ENCODE measurements around the gene GPR180. TPM values are rescaled to one million over a fixed set of nuclear protein-coding genes. Genes with fewer than 3 reads are reported as not detected.

The GPR180 gene
- total and polyA plus RNA-seq, 12 donors = 1.1 to 8.0 (median 3.8) TPM

DNA sequence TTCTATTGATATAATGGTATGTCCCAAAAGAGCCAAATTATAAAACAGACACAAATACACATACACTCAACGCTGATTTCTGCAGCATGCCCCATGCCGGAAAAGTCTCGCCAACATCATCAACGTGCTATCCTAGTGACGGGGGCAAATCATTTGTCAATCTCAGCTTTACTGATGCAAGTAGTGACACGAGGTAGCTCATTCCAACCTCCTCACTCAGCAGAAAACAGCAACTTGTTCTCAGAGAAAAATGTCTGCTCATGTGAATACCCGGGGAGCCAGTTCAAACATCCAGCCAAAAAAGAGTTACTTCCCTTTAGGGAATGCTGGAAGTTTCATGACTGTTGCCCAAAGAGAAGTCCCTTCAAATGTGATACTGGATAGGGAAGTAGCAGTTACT, 64.4 kb downstream of the GPR180 start:
- Histone ChIP-seq H3K27me3 (peaks cover 9% of the 10 kb centered on the region), H3K9me3 (replicated peaks in 1 of 3) (no peaks in the 10 kb centered on the region), H3K27ac (no peak overlapping the region), H3K4me3 (no peak overlapping the region), H3K4me1 (replicated peaks in 1 of 2) (no peaks in the 10 kb centered on the region), H3K36me3 (replicated peaks in 1 of 2) (no peaks in the 10 kb centered on the region)
- intact Hi-C loops (cut with DNase I) = no loop called here
- WGBS, 4 donors = 66 to 88% (median 81%) methylated on average over 7 of the region's 7 CpGs
- TF ChIP-seq, protein P1, sequence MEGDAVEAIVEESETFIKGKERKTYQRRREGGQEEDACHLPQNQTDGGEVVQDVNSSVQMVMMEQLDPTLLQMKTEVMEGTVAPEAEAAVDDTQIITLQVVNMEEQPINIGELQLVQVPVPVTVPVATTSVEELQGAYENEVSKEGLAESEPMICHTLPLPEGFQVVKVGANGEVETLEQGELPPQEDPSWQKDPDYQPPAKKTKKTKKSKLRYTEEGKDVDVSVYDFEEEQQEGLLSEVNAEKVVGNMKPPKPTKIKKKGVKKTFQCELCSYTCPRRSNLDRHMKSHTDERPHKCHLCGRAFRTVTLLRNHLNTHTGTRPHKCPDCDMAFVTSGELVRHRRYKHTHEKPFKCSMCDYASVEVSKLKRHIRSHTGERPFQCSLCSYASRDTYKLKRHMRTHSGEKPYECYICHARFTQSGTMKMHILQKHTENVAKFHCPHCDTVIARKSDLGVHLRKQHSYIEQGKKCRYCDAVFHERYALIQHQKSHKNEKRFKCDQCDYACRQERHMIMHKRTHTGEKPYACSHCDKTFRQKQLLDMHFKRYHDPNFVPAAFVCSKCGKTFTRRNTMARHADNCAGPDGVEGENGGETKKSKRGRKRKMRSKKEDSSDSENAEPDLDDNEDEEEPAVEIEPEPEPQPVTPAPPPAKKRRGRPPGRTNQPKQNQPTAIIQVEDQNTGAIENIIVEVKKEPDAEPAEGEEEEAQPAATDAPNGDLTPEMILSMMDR (IDR thresholded peaks at IDR 0.05) = no peak
- TF ChIP-seq POLR2A (IDR thresholded peaks at IDR 0.05) = no peak
- DNase-seq = no peak

DNA sequence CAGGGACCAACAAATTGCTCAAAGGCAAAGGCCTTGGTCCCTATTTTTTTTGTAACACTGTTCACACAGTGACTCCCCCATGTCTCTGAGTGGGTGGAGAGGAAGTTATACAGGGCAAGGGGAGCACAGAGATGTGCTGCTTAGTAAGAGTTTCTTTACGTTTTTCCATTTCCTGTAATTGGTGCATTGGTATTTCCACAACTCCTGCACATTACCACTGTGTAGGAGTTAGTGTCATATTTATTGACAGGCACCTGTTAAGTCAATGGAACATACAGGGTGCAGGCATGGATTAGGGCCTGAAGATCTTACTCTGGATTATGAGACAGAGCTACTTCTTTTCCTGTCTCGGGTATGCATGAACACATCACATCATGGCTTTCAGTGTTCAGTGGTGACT, 65.5 kb downstream of the GPR180 start:
- intact Hi-C loops (cut with DNase I) = no loop called here
- no peaks in the 10 kb centered on the region for H3K9me3 ChIP-seq (replicated peaks in 1 of 3)
- DNase-seq = no peak
- H3K4me3 ChIP-seq = no peak overlapping the region
- peaks cover 9% of the 10 kb centered on the region for H3K27me3 ChIP-seq
- H3K27ac ChIP-seq = no peak overlapping the region
- no peak for TF ChIP-seq POLR2A (IDR thresholded peaks at IDR 0.05)
- TF ChIP-seq, protein P1 (IDR thresholded peaks at IDR 0.05) = no peak
- 47 to 79% (median 61%) methylated on average over 2 of the region's 2 CpGs for WGBS, 4 donors
- H3K4me1 ChIP-seq (replicated peaks in 1 of 2) = no peaks in the 10 kb centered on the region
- H3K36me3 ChIP-seq (replicated peaks in 1 of 2) = no peaks in the 10 kb centered on the region

DNA sequence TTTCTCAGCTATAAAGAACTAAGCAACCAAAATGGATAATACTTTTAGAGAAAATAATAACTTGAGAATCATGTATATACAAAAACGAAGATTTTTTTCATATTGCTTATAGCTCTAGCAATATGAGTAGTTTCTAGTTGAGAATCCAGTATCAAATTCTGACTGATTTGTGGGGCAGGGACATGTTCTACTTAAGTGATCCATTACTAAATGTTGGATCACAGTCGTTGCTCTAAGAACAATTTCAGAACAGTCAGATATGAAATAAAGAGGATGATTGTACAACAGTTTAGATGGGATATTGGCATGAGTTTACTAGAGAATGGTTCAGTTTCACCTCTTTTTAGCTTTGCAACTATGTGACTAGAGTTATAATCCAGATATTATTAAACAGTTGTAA, 70.7 kb downstream of the GPR180 start:
- Histone ChIP-seq H3K27ac (no peak overlapping the region), H3K27me3 (peaks cover 5% of the 10 kb centered on the region), H3K4me3 (no peak overlapping the region), H3K36me3 (replicated peaks in 1 of 2) (no peaks in the 10 kb centered on the region), H3K4me1 (replicated peaks in 1 of 2) (no peaks in the 10 kb centered on the region), H3K9me3 (replicated peaks in 1 of 3) (no peaks in the 10 kb centered on the region)
- TF ChIP-seq POLR2A (IDR thresholded peaks at IDR 0.05) = no peak
- TF ChIP-seq, protein P1 (IDR thresholded peaks at IDR 0.05) = no peak
- no peak for DNase-seq
- WGBS, 4 donors = 52 to 76% (median 68%) methylated on average over 2 of the region's 2 CpGs
- intact Hi-C loops (cut with DNase I) = no loop called here

DNA sequence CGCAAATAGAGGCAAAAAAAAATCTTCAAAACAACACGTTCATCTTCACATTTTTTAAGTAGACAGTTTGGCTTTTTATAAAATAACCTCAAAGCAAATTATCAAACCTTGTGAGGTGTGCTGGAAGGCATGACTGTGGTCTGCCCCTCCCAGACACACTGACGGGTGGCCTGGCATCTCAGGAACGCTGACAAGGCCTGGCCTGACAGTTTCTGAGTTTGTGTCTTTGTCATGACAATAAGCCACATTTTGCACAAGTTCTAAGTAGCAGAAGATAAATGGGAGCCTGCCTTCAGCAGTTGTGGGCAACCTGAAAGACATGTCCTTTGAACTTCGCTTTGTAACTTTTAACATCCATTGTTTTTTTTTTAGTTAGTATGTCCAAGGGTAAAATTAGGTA, 72.2 kb downstream of the GPR180 start:
- 50 to 60% (median 55%) methylated on average over 5 of the region's 5 CpGs for WGBS, 4 donors
- Histone ChIP-seq H3K4me1 (replicated peaks in 1 of 2) (no peaks in the 10 kb centered on the region), H3K36me3 (replicated peaks in 1 of 2) (no peaks in the 10 kb centered on the region), H3K27me3 (peaks cover 9% of the 10 kb centered on the region), H3K27ac (no peak overlapping the region), H3K9me3 (replicated peaks in 1 of 3) (no peaks in the 10 kb centered on the region), H3K4me3 (no peak overlapping the region)
- DNase-seq = no peak
- intact Hi-C loops (cut with DNase I) = no loop called here
- TF ChIP-seq, protein P1 (IDR thresholded peaks at IDR 0.05) = no peak
- TF ChIP-seq POLR2A (IDR thresholded peaks at IDR 0.05) = no peak

All from adrenal gland (tissue), 12 donors.